GM18498 (cell line): ENCODE results near the gene SYNE4.
"Not testable (repeated sequence)": the region's sequence is repeated elsewhere in the genome, so short reads cannot be mapped to it uniquely, and the experiment has no call there.

Experiments used
- ATAC-seq: cut with Tn5 transposase; IDR thresholded peaks from one replicate; pipeline ENCODE4 v1.9.1; 2021; ENCODE audit warnings: mild to moderate bottlenecking, moderate library complexity; ENCODE audit not compliant: unreplicated experiment

Gene SYNE4

DNA sequence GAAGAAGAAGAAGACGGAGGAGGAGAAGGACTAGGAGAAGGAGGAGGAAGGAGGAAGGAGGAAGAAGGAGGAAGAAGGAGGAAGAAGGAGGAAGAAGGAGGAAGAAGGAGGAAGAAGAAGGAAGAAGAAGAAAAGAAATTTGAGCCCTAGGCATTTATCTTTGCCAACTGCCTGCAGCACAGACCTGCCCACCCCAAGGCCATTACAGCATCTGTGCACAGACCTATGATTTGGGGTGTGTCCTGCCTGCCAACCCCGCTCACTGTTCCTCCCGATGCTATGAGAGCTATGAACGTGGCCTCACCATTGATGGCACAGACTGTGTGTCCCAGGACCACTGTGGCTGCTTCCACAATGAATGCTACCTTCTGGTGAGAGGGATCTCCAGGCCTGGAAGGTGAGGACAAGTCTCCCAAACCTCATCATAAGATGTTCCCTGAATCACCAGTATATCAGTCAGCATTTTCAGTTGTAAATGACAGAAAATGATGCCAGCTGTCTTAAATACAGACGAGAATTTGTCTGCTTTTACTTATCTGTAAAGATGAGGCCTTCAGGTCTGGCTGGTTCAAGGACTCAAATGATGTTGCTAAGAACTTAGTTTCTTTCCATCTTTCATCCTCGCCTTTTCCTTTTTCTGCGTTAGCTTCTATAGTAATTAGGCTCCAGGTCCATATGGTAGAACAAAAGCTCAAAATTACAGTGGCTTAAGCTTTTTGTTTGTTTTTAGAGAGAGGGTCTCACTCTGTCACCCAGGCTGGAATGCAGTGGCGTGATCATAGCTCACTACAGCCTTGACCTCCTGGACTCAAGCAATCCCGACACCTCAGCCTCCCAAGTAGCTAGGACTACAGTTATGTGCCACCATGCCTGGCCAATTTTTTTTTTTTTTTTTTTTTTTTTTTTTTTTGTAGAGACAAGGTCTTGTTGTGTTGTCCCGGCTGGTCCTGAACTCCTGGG, 17.6 kb downstream of the SYNE4 start:
- no peak for ATAC-seq

DNA sequence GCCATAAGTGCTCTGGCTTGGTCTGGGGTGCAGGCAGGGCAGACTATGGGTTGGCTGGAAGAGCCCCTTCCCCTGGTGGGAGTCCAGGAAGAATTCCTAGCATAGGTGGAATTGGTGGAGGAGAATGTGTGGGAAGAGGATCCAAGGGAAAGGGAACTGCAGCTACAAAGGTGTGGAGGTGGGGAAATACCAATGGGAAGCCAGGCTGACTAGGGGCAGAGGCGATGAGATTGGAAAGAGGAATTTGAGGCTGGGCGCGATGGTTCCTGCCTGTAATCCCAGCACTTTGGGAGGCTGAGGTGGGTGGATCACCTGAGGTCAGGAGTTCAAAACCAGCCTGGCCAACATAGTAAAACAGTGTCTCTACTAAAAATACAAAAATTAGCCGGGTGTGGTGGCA, 18.5 kb downstream of the SYNE4 start:
- no peak for ATAC-seq

DNA sequence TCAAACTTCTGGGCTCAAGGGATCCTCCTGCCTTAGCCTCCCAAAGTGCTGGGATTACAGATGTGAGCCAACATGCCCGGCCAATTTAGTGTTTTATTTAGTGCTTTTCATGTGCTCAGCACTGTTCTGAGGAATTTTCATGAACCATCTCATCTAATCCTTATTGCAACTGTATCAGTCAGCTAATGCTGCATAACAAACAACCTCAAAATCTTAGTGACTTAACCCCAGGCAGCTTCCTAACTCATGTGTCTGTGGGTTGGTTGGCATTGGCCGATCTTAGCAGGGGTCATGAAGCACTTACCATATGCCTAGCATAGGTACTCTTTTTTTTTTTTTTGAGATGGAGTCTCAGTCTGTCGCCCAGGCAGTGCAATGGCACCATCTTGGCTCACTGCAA, 19.8 kb downstream of the SYNE4 start:
- no peak for ATAC-seq

DNA sequence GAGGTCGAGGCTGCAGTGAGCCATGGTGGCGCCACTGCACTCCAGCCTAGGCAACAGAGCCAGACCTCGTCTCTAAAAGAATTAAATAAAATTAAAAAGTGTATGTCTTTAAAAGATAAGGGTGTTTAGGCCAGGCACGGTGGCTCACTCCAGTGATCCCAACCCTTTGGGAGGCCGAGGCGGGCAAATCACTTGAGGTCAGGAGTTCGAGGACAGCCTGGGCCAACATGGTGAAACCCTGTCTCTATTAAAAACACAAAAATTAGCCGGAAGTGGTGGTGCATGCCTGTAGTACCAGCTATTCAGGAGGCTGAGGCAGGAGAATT, 21.1 kb downstream of the SYNE4 start:
- ATAC-seq, result no peak

DNA sequence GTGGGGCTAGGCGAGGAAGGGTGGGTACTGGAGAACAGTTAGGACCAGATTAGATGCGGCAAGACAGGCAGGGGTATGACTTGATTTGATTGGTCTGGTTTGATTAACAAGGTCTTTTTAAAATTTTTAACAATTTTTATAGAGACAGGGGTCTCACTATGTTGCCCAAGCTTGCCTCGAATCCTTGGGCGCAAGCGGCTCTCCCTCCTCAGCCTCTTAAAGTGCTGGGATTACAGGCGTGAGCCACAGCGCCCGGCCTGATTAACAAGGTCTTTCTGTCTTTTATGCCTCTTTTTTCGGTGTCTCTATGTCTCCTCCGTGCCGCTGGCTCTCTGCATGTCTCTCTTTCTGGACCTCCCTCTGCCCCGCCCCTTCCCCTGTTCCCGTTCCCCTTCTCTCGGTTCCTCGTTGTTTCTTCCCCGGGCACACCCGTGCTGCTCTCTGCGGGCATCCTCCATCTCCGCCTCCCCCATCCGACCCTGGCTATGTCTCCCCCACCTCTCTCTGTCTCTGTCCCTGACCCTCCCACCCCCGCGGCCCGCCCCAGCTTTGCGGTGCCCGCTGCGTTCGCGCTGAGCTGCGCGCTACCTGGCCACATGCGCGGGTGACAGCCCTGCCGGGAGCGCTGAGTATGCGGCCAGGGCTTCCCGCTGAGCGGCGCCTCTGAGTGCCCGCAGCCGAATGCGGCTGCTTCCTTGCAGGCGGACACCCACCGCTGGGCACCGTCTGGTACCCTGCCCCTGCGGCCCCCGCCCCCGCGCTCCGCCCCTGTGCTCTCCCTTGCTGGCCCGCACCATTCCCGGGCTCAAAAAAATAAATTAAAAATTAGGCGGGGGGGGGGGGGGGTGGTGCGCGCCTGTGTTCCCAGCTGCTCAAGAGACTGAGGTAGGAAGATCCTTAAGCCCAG, 21.7 kb downstream of the SYNE4 start:
- no peak for ATAC-seq

DNA sequence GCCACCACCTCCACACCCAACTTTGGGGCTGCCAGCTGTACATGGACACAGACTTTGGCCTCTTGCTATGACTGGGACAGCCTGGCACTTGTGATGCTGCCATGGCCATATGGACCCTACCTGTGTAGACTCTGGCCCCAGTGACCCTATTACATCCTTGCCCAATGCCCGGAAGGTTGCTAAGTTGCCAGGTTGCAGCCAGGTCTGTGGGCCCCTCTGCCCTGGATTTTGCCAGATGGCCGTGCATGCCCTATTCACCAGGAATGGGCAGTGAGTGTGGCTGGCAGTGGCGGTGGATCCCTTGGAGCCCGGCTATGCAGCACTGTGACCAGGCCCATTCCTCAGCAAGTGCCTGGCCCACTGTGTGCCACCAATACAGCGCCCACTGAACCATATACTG, 22.5 kb downstream of the SYNE4 start:
- no peak for ATAC-seq

DNA sequence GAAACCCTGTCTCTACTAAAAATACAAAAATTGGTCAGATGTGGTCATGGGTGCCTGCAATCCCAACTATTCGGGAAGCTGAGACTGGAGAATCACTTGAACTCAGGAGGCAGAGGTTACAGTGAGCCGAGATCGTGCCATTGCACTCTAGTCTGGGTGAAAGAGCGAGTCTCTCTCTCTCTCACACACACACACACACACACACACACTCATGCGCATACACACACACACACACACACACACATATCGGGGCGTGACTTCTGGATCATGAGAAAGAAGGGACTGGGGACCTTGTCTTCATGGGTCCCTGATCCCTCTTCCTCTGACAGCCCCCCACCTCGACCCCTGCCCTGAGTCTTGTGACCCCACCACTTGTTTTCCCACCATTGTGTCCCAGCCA, 25.4 kb downstream of the SYNE4 start:
- ATAC-seq, result no peak

DNA sequence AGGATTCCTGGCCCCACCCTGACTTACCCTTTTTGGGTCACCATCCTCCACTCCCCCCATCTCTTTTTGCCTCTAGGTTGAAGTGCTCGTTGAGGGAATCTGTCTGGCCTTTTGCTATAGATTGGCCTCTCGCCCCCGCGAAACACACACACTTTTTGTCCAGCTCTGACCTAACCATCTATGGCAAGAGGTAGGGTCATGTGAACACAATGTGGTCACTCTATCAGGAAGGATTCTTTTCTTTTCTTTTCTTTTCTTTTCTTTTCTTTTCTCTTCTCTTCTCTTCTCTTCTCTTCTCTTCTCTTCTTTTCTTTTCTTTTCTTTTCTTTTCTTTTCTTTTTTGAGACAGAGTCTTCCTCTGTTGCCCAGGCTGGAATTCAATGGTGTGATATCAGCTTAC, 27.6 kb downstream of the SYNE4 start:
- ATAC-seq, result not testable (repeated sequence)

DNA sequence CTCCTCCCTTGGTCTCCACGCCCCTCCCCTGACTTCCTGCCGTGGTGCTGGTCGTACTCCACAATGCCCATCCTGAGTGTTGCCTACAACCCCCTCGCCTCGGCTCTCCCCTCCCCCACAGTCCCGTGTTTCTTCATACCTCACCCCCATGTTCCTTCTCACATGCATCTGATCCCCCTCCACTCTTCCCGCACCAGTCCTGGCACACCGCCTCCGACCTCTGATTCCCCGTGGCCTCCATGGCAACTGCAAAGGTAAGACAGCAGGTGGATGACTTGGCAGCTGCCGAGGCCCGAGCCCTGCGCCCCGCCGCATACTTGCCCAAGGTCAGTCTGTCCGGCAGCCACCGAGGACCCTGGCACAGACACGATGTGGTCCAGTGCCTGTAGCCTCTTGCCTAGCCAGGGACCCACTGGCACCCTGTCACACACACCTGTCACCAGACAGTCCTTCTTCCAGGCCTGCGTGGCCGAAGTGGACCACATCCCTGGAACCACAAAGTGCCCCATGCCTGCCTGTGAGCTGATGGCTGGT, 29.7 kb downstream of the SYNE4 start:
- ATAC-seq, result no peak

DNA sequence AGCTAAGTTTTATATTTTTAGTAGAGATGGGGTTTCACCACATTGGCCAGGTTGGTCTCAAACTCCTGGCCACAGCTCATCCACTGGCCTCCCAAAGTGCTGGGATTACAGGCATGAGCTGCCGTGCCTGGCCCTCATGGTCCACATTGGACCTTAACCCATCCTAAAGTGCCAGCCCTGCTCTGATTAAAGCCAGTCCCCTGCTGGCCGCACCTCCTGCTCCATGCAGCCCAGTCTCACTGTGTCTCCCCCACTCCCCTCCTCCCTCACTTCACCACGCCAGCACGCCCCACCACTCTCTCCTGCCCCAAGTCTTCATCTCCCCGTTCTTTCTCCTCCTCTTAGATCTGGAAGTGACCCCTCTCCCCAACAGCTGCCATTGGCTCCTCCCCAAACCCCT, 30.3 kb downstream of the SYNE4 start:
- ATAC-seq, result no peak

DNA sequence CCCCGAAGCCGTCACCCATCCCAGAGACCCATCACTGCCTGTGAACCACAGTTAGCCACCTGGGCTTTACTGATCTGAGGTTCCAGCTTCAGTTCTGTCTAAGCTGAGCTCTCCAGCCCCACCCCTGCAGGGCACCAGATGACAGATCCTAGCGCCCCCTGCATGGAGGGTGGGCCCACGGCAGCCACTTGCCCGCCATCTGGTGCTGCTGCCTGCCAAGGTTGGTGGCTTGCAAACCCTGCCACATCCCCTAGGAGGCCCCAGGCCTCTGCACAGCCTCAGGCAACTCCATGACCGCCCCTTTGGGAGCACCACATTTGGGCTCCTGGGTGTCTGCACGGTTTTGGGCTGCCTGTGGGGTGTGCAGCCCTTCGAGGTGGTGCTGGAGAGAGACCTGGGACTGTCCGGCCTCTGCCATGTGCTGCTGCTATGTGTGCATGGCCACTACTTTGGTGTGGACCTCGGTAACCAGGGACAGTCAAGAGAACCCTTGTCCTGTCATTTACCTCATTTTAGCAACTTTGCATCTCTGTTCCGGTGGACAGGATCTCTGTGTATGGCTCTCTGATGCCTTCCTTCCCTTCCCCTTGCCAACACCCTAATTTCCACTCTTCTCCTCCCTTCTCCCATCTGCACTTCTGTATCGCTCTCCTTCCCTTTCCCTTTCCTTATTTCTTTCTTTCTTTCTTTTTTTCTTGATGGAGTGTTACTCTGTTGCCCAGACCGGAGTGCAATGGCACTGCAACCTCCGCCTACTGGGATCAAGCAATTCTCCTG, 31.0 kb downstream of the SYNE4 start:
- ATAC-seq, result no peak

DNA sequence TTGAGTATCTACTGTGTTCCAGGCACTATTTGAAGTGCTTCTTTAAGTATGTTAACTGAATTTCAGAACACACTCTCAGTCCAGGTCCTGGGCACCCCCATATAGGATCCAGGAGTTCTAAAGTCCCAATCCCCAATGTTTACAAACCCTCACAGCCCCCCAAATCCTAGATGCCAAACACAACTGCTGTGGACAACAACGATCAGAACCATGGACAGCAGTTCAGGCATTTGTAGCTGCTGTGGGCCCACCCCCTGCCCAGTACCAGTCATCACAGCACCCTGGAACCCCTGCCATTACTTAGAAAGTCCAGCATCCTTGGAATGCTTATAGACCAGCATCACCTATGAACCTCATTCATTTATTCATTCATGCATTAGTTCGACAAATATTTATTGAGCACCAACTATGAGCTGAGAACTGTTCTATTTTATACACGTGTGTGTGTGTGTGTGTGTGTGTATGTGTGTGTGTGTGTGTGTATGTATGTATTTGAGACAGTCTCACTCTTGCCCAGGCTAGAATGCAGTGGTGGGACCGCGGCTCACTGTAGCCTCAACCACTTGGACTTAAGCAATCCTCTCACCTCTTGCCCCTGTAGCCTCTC, 32.9 kb downstream of the SYNE4 start:
- ATAC-seq, result no peak

DNA sequence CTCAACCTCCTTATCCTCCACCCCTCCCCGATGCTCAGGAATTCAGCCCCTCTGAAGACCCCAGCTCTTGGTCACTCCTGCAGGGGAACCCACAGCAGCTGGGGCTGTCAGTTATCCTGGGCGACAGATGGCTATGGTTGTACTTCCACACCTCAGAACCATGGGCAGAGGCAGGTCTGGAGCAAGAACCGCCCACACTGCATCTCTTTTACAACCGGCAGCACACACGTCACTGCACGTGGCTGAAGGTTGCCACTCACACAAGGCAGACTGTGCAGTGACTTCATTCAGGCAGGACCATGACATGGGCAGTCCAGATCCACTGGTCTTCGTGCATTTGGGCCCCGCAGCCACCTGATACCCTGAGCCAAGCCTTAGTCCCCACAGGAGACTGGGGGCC, 35.1 kb downstream of the SYNE4 start:
- no peak for ATAC-seq

DNA sequence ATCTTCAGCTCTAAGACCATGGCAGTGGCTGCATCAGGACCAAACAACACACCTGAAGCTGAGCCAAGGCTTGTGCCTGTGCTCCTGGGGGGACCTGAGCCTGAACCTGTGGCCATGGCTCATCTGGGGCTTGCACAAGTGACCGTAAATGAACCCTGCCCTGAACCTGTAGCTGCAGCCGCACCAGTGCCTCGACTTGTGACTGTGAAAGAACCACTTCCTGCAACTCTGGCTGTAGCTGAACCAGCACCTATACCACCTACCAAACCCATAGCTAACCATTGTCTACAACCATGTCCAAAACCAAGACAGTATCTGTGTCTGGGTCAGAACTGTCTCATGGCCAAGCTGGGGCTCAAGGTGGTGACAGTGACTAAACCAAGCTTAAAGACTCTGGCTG, 41.8 kb downstream of the SYNE4 start:
- ATAC-seq, result no peak

DNA sequence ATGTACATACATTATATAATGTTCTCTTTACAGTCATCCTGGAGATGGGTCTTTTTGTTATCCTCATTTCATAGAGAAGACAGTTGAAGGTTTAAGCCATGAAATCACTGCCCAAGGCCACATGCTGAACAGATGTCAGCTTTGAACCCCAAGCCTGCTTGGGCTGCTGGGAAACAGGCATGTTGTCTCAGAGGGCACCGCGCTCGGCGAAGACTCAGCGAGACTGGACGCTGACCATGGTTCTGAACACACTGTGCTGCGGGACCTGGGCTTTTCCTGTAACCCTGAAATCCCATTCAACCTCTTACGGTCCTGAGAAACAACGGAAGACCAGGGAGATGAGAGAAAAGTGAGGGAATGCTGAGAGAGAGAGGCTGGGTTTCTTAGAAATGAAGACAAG, 45.1 kb downstream of the SYNE4 start:
- no peak for ATAC-seq

DNA sequence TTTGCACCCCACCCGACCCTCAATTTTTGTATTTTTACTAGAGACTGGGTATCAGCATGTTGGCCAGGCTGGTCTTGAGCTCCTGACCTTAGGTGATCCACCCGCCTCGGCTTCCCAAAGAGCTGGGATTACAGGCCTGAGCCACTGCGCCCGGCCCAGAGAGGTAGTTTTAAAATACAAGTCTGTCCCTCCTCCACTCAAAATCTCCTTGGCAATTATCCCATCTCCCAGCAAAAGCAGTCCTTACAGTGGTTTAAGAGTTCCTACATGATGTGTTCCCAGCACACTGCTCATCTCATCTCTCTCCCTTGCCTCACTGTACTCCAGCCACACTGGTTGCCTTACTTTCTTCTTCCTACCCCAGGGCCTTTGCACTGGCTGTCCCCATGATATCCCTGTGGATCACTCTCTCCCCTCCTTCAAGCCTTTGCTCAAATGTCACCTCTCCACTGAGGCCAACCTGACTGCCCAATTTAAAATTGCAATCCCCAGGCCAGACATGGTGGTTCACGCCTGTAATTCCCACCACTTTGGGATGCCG, 48.1 kb downstream of the SYNE4 start:
- ATAC-seq, result no peak

DNA sequence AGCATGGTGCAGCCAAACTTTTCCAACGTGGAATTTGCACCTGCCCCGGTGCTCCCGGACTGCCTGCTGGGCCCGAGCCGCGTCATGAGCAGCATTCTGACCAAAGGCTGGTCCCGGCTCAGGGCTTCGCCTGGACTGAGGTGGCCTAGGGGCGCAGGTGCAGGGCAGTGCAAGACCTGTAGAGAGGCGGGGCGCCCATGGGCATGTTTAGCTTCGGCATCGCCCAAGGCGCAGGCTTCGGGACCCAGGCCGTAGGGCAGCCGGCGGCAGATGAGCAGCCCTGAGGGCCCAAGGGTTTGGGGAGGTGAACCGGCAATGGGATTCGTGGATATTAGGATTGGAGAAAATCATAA, 48.7 kb downstream of the SYNE4 start:
- ATAC-seq, result no peak

DNA sequence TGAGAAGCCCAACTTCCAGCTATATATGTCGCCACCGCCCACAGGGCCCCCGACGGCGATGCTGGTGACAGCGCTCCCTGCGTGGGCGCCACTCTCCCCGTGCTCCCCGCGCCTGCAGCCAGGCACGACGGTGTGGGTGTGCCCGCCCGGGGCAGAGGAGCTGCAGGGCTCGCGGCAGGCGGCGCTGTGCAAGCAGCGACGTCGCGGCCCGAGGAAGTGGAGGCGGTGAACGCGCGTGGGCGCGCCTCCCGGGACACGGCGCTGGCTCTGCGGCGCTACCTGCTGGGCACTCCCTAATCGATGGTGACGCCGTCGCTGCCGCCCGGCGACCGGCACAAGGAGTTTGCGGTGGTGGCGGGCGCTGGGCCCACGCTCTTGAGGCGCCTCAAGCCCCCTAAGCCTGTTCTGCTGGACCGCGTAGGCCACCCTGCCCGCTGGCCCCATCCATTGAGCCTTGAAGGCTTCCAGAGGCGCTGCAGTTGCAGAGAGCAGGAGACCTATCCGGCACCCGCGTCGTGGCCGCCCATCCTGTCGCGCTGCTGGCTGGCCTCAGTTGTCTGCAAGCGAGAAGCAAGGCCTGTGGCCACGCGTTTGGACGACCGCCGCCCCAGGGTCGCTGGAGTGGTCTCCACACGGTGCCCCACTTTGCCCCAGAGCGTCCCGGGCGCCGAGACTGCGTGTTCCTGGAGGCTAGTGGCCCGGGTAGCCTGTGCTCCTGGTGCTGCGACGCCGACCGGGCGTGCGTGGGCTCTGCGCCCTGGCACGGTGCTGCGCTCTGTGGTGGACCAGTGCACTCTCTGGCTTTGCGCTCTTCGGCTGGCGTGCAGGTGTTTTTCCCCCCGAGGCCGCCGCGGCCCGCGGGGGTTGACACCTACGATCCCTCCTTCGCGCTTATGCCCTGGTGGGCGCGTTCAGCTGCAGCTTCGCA, 49.3 kb downstream of the SYNE4 start:
- ATAC-seq, result no peak

DNA sequence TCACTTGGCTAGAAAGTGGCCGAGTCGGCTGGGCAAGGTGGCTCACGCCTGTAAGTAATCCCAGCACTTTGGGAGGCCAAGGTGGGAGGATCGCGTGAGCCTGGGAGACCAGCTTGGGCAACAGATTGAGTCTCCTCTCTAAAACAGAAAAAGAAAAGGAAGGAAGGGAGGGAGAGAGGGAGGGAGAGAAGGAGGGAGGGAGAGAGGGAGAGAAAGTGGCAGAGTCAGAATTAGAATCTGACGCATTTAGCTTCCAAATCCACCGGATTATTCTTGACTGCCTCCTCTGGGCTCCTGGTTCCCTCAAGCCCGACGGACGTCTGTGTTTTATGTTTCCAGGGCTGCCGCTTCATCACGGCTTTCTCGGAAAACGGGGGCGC, 50.0 kb downstream of the SYNE4 start:
- no peak for ATAC-seq
